ENCODE measurements around the gene RPTOR.

- TF ChIP-seq CTCF (IDR thresholded peaks at IDR 0.05): no peak
- TF ChIP-seq POLR2A (IDR thresholded peaks at IDR 0.05): no peak
These were observed 239.3 kb downstream of the RPTOR start for GRCh38 chr17:80783971-80784370.
